Stimulated activated CD4-positive, alpha-beta T cell treated with anti-CD3 and anti-CD28 coated beads, Interleukin-2, amount 100 ng/mL, for 24 hours (primary cell): ENCODE measurements around the gene MLLT10.
A peak's percentile ranks its signal among the peaks of the same experiment; 100 is the strongest.

Experiments used
- DNase-seq, 2 donors: peaks; one replicate each; pipeline ENCODE4 v3.0.0-alpha.2; 2020

Gene MLLT10

GRCh38 chr10:21650353-21650752, 116.3 kb downstream of the MLLT10 start:
- no peak for DNase-seq

- no peak for DNase-seq
Measured at GRCh38 chr10:21655236-21655635, 121.2 kb downstream of the MLLT10 start.

GRCh38 chr10:21655687-21656086, 121.7 kb downstream of the MLLT10 start:
- DNase-seq = no peak

GRCh38 chr10:21661087-21661486, 127.1 kb downstream of the MLLT10 start:
- no peak for DNase-seq

- no peak for DNase-seq
Measured at GRCh38 chr10:21661935-21662334, 127.9 kb downstream of the MLLT10 start.

- no peak for DNase-seq
Measured at GRCh38 chr10:21662635-21663034, 128.6 kb downstream of the MLLT10 start.

- DNase-seq = no peak
Measured at GRCh38 chr10:21668831-21669230, 134.8 kb downstream of the MLLT10 start.

GRCh38 chr10:21670391-21670790, 136.4 kb downstream of the MLLT10 start:
- no peak for DNase-seq

- DNase-seq = no peak
Measured at GRCh38 chr10:21673668-21674067, 139.6 kb downstream of the MLLT10 start.

- DNase-seq = peak; percentile 35 to 37
Measured at GRCh38 chr10:21675157-21675796, 141.2 kb downstream of the MLLT10 start.

- no peak for DNase-seq
Measured at GRCh38 chr10:21677551-21677950, 143.5 kb downstream of the MLLT10 start.

- DNase-seq = no peak
Measured at GRCh38 chr10:21681156-21681555, 147.1 kb downstream of the MLLT10 start.

GRCh38 chr10:21687266-21688008, 153.4 kb downstream of the MLLT10 start:
- no peak for DNase-seq

- DNase-seq = no peak
Measured at GRCh38 chr10:21688009-21688332, 153.9 kb downstream of the MLLT10 start.

- no peak for DNase-seq
Measured at GRCh38 chr10:21688870-21689269, 154.8 kb downstream of the MLLT10 start.

GRCh38 chr10:21689881-21690280, 155.8 kb downstream of the MLLT10 start:
- no peak for DNase-seq

GRCh38 chr10:21692916-21693315, 158.9 kb downstream of the MLLT10 start:
- no peak for DNase-seq

GRCh38 chr10:21693418-21693817, 159.4 kb downstream of the MLLT10 start:
- DNase-seq = no peak

- no peak for DNase-seq
Measured at GRCh38 chr10:21694631-21695030, 160.6 kb downstream of the MLLT10 start.

- DNase-seq = no peak
Measured at GRCh38 chr10:21696302-21696701, 162.3 kb downstream of the MLLT10 start.

GRCh38 chr10:21699575-21699974, 165.5 kb downstream of the MLLT10 start:
- DNase-seq = no peak

- DNase-seq = no peak
Measured at GRCh38 chr10:21700474-21700873, 166.4 kb downstream of the MLLT10 start.

- DNase-seq = no peak
Measured at GRCh38 chr10:21702633-21703111, 168.6 kb downstream of the MLLT10 start.

- no peak for DNase-seq
Measured at GRCh38 chr10:21705142-21705827, 171.3 kb downstream of the MLLT10 start.
